HepG2 (cell line): Measurements from ENCODE around the gene CYTH1. TPM values are rescaled to one million over a fixed set of nuclear protein-coding genes. Genes with fewer than 3 reads are reported as not detected.

Experiments
- ATAC-seq: fragments of 200-7000 bp; cut with Tn5 transposase; 3 replicates; pipeline ENCODE4 v1.9.1; 2020; ENCODE audit warnings: mild to moderate bottlenecking, moderate library complexity
- BruUV-seq: library from RNA; stranded (reverse); fragments of 400-500 nt; replicated peaks from 2 replicates; lab custom pipeline; 2021; lab: Mats Ljungman, UMichigan
- CTCF ChIA-PET: fragments of 300-600 bp; formaldehyde crosslinking; extraction: SDS; loops from one replicate; lab custom pipeline; 2021; ENCODE audit warnings: low total read pairs, inconsistent platforms, low intra/inter-chr PET ratio; lab: Yijun Ruan, JAX
- POLR2A ChIA-PET: fragments of 350-600 bp; sonication (Branson Sonifier 250); formaldehyde crosslinking; loops from one replicate; lab custom pipeline; 2020; ENCODE audit warnings: antibody characterized with exemption, inconsistent platforms; lab: Yijun Ruan, JAX
- DNase-seq: peaks from one replicate; pipeline ENCODE4 v3.0.0-alpha.2; 2015; ENCODE audit warnings: low spot score
- FAIRE-seq: peaks from 3 replicates; lab custom pipeline; 2011; peaks lifted over from hg19 to GRCh38; lab: Jason Lieb, UNC
- H2AFZ ChIP-seq: one replicate; pipeline ENCODE4 v1.6.1; 2011; ENCODE audit warnings: low read length, inconsistent platforms
- H3K27ac ChIP-seq: fragments of 300-600 bp; 3 replicates; pipeline ENCODE4 v1.8.0; 2011; ENCODE audit warnings: mixed run types, mild to moderate bottlenecking, mixed read lengths, low read length, inconsistent platforms; ENCODE audit not compliant: insufficient read depth; ENCODE audit errors: extremely low read length
- H3K27me3 ChIP-seq, 2 experiments: fragments of 200-600 bp in 1 of 2; 2 replicates in 1 of 2; 3 replicates in 1 of 2; pipeline versions ENCODE4 v1.6.0 to v1.8.0; 2011; ENCODE audit warnings: low read length in 2 of 2, mild to moderate bottlenecking in 2 of 2, moderate library complexity in 2 of 2, inconsistent platforms in 1 of 2; ENCODE audit not compliant: insufficient read depth in 2 of 2, control insufficient read depth in 1 of 2
- H3K36me3 ChIP-seq, 2 experiments: fragments of 200-600 bp in 1 of 2; replicated peaks in 1 of 2; 2 replicates in 1 of 2; 3 replicates in 1 of 2; pipeline versions ENCODE4 v1.5.1 to v1.8.0; 2011; ENCODE audit warnings: low read length in 2 of 2, inconsistent platforms in 1 of 2; ENCODE audit not compliant: insufficient read depth in 2 of 2, control insufficient read depth in 1 of 2
- H3K4me1 ChIP-seq: 2 replicates; pipeline ENCODE4 v1.5.1; 2012; ENCODE audit warnings: low read length, inconsistent platforms; ENCODE audit not compliant: insufficient read depth
- H3K4me2 ChIP-seq: 2 replicates; pipeline ENCODE4 v1.6.0; 2011; ENCODE audit warnings: low read depth, low read length, inconsistent platforms
- H3K4me3 ChIP-seq, 3 experiments: fragments of 200-600 bp in 1 of 3; sonication (generic), shearing (Covaris generic) in 1 of 3; replicated peaks in 1 of 3; 2 replicates each; pipeline ENCODE4 v1.5.1; 2011 to 2016; ENCODE audit warnings: low read length in 3 of 3, inconsistent platforms in 2 of 3, low read depth in 2 of 3, mild to moderate bottlenecking in 2 of 3, control low read depth in 1 of 3, mixed read lengths in 1 of 3; ENCODE audit not compliant: insufficient read depth in 1 of 3
- H3K79me2 ChIP-seq: one replicate; pipeline ENCODE4 v1.6.1; 2011; ENCODE audit warnings: low read length, inconsistent platforms; ENCODE audit not compliant: insufficient read depth
- H3K9ac ChIP-seq: 2 replicates; pipeline ENCODE4 v1.6.0; 2011; ENCODE audit warnings: mild to moderate bottlenecking, low read depth, low read length, inconsistent platforms; ENCODE audit not compliant: insufficient read depth
- H3K9me3 ChIP-seq: 2 replicates; pipeline ENCODE4 v1.5.1; 2012; ENCODE audit warnings: mild to moderate bottlenecking, low read length
- H4K20me1 ChIP-seq: 2 replicates; pipeline ENCODE4 v1.6.0; 2011; ENCODE audit warnings: inconsistent platforms, mild to moderate bottlenecking, low read length, moderate library complexity; ENCODE audit not compliant: insufficient read depth
- ARID5B ChIP-seq: IDR thresholded peaks from 2 replicates; pipeline ENCODE4 v1.4.0; 2020; ENCODE audit warnings: mild to moderate bottlenecking, missing genetic modification reagents
- FOXA1 ChIP-seq, 2 experiments: fragments of 450-650 bp in 1 of 2; sonication (generic) in 1 of 2; formaldehyde crosslinking in 1 of 2; IDR thresholded peaks; 2 replicates each; pipeline versions ENCODE4 v1.4.0 to v1.6.1; 2016 to 2020; ENCODE audit warnings: missing genetic modification reagents in 1 of 2
- FOXA3 ChIP-seq: IDR thresholded peaks from 2 replicates; pipeline ENCODE4 v1.6.1; 2016; ENCODE audit warnings: missing genetic modification reagents, missing compliant biosample characterization
- GABPB1 ChIP-seq: IDR thresholded peaks from 2 replicates; pipeline ENCODE4 v1.6.1; 2016; ENCODE audit warnings: mild to moderate bottlenecking, missing genetic modification reagents, moderate library complexity, missing compliant biosample characterization
- HDAC2 ChIP-seq: sonication (generic); formaldehyde crosslinking; IDR thresholded peaks from 2 replicates; pipeline ENCODE4 v1.4.0; 2020; ENCODE audit warnings: missing genetic modification reagents
- JUND ChIP-seq: sonication (generic); formaldehyde crosslinking; IDR thresholded peaks from 2 replicates; pipeline ENCODE4 v1.8.0; 2022; ENCODE audit warnings: mild to moderate bottlenecking, missing genetic modification reagents
- KDM1A ChIP-seq: IDR thresholded peaks from 2 replicates; pipeline ENCODE4 v1.6.1; 2016; ENCODE audit warnings: missing compliant biosample characterization
- NAIF1 ChIP-seq: sonication (generic); formaldehyde crosslinking; IDR thresholded peaks from 2 replicates; pipeline ENCODE4 v1.5.0; 2020; ENCODE audit warnings: mild to moderate bottlenecking, missing genetic modification reagents, borderline replicate concordance
- RARA ChIP-seq: IDR thresholded peaks from 2 replicates; pipeline ENCODE4 v1.6.1; 2016; ENCODE audit warnings: missing genetic modification reagents, missing compliant biosample characterization
- SAP130 ChIP-seq: IDR thresholded peaks from 2 replicates; pipeline ENCODE4 v1.6.1; 2016; ENCODE audit warnings: low read depth
- SUZ12 ChIP-seq: fragments of 150-350 bp; IDR thresholded peaks from 2 replicates; pipeline ENCODE4 v1.6.1; 2014; ENCODE audit warnings: low read depth, low read length
- ZNF205 ChIP-seq: IDR thresholded peaks from 2 replicates; pipeline ENCODE4 v1.6.1; 2018; ENCODE audit warnings: missing biosample characterization, missing genetic modification reagents
- ZNF230 ChIP-seq: sonication (generic); formaldehyde crosslinking; IDR thresholded peaks from 2 replicates; pipeline ENCODE4 v1.4.0; 2020; ENCODE audit warnings: mild to moderate bottlenecking, missing genetic modification reagents
- ZNF547 ChIP-seq: sonication (generic); formaldehyde crosslinking; IDR thresholded peaks from 2 replicates; pipeline ENCODE4 v1.5.1; 2020; ENCODE audit warnings: mild to moderate bottlenecking, missing genetic modification reagents
- ZNF670 ChIP-seq: sonication (generic); formaldehyde crosslinking; IDR thresholded peaks from 2 replicates; pipeline ENCODE4 v1.8.0; 2022; ENCODE audit warnings: mild to moderate bottlenecking, missing genetic modification reagents, borderline replicate concordance
- ZNF800 ChIP-seq: sonication (generic); formaldehyde crosslinking; IDR thresholded peaks from 2 replicates; pipeline ENCODE4 v1.4.0; 2020; ENCODE audit warnings: missing genetic modification reagents
- WGBS: methylation state at CpG from one replicate; pipeline ENCODE4 v1.1.6; 2017; ENCODE audit warnings: low lambda C conversion rate; 5-methylcytosine and 5-hydroxymethylcytosine counted together
- in situ Hi-C: cut with HindIII; loops from 2 replicates; pipeline ENCODE4 v1.10.0; 2017; ENCODE audit warnings: low pct_unique_long_range_greater_than_20kb; ENCODE audit not compliant: extremely low pct_ligation_motif_present
- intact Hi-C: fragments of 100-400 bp; cut with micrococcal nuclease; formaldehyde crosslinking; loops from one replicate; pipeline ENCODE4 v1.10.0; 2022; ENCODE audit not compliant: unreplicated experiment
- polyA plus RNA-seq, 8 experiments: library from polyadenylated mRNA; depleted of rRNA in 3 of 8; stranded (reverse) in 7 of 8; unstranded in 1 of 8; fragments of >200 nt; fragmentation: Illumina TruSeq in 4 of 8; extraction: Trizol in 4 of 8; gene quantifications; 2 replicates each; pipeline versions ENCODE4 v1.2.1 to v1.2.3, GENCODE V29; 2011 to 2016; ENCODE audit warnings: low read depth in 4 of 8, missing spikeins in 1 of 8, mixed read lengths in 1 of 8; ENCODE audit not compliant: insufficient read depth in 1 of 8
- total RNA-seq, 5 experiments: library from RNA; depleted of rRNA; stranded (reverse); fragments of >200 nt; fragmentation: Illumina TruSeq; extraction: Trizol; gene quantifications; 2 replicates each; pipeline ENCODE4 v1.2.3, GENCODE V29; 2016; ENCODE audit warnings: low read depth in 1 of 5
- TF ChIP-seq, protein P1 (sequence below): sonication (generic); formaldehyde crosslinking; IDR thresholded peaks from 2 replicates; pipeline ENCODE4 v1.5.1; 2020; ENCODE audit warnings: missing genetic modification reagents, mild to moderate bottlenecking, borderline replicate concordance

CYTH1 gene
- total and polyA plus RNA-seq, 2 of the 13 experiments (the other 11 are each of a cell fraction or from before 2014, with no cell fraction given) = 20.1 to 48.9 TPM

GRCh38 chr17:78735832-78736525, 46.1 kb downstream of the CYTH1 start:
- peaks cover 25% of the 10 kb centered on the region for H4K20me1 ChIP-seq
- no peaks in the 10 kb centered on the region; a peak in 1 of 5 replicates for H3K36me3 ChIP-seq
- ChIA-PET POLR2A (interaction anchor here (1.1 to 3.2 kb wide), 3 partner anchors 12 to 19 kb away, joined by 3 to 20 read pairs (median 3); no protein-coding TSS in a partner anchor), CTCF (no interaction called here)
- H3K4me3 ChIP-seq = no peak overlapping the region
- peaks cover 73% of the 10 kb centered on the region for H3K79me2 ChIP-seq
- H3K27ac ChIP-seq = peak overlapping the region; percentile 5
- peaks cover 66% of the 10 kb centered on the region for H3K4me1 ChIP-seq
- no peaks in the 10 kb centered on the region for H3K27me3 ChIP-seq
- in situ Hi-C loops = no loop called here
- intact Hi-C loops = no loop called here
- BruUV-seq = no TSS peak
- H2AFZ ChIP-seq = no peak overlapping the region
- peak; percentile 62 for ATAC-seq
- H3K4me2 ChIP-seq = peak overlapping the region; percentile 61; the same call in 1 of the 2 replicates
- DNase-seq = peak; percentile 50
- H3K9me3 ChIP-seq = no peaks in the 10 kb centered on the region
- peak; percentile 4 for FAIRE-seq
- 79% methylated on average over 6 of the region's 6 CpGs for WGBS
- H3K9ac ChIP-seq = no peak overlapping the region
- TF ChIP-seq KDM1A (CRISPR knock-in tag) = no peak
- TF ChIP-seq ZNF800 (CRISPR knock-in tag) = 0 out of 2 replicates have a peak, but pooled peaks have one; percentile 27
- TF ChIP-seq HDAC2 = no peak; the same call in 1 of the 2 replicates
- TF ChIP-seq RARA = peak; percentile 21; the same call in 1 of the 2 replicates
- 0 out of 2 replicates have a peak, but pooled peaks have one; percentile 40 for TF ChIP-seq ZNF230 (CRISPR knock-in tag)
- 0 out of 2 replicates have a peak, but pooled peaks have one; percentile 43 for TF ChIP-seq ZNF205
- TF ChIP-seq ARID5B (CRISPR knock-in tag) = peak; percentile 27; the same call in 1 of the 2 replicates
- no peak for TF ChIP-seq NAIF1 (CRISPR knock-in tag)
- TF ChIP-seq FOXA3 (CRISPR knock-in tag) = peak; percentile 84
- TF ChIP-seq ZNF670 (CRISPR knock-in tag) = no peak
- TF ChIP-seq SUZ12 = no peak
- TF ChIP-seq ZNF547 (CRISPR knock-in tag) = 0 out of 2 replicates have a peak, but pooled peaks have one; percentile 24
- TF ChIP-seq SAP130 = peak; percentile 59
- no peak for TF ChIP-seq JUND (CRISPR knock-in tag)
- TF ChIP-seq FOXA1 (IDR thresholded peaks at IDR 0.05) = no peak
- TF ChIP-seq FOXA1 (CRISPR knock-in tag; IDR thresholded peaks at IDR 0.05) = peak; percentile 77
- TF ChIP-seq GABPB1 (CRISPR knock-in tag) = 0 out of 2 replicates have a peak, but pooled peaks have one; percentile 2
- TF ChIP-seq, protein P1, sequence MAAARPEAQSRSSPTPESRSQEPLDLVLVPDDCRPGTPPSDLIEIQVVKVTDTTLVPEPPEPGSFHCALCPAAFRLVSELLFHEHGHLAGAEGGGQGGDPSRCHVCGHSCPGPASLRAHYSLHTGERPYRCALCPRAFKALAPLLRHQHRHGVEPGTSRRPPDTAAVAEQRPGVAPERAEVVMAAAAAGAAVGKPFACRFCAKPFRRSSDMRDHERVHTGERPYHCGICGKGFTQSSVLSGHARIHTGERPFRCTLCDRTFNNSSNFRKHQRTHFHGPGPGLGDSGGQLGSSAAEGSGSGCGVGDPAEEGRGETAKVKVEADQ (CRISPR knock-in tag) = 0 out of 2 replicates have a peak, but pooled peaks have one; percentile 26
